Stimulated activated naive B cell treated with anti-CD40 and anti-IgM and Interleukin-4, amounts not matched to agents 10 μg/mL and 1 μg/mL and 100 μg/mL, for 72 hours (primary cell): ENCODE measurements around the gene ADCK1.

Experiments
- ATAC-seq, 2 donors: fragments of 150-1000 bp; cut with Tn5 transposase; replicated peaks; 2 replicates each; pipeline ENCODE4 v1.10.0; 2021; ENCODE audit warnings: moderate library complexity in 1 of 2
- DNase-seq: peaks from one replicate; pipeline ENCODE4 v3.0.0; 2021
- H3K27ac Mint-ChIP-seq: one replicate; pipeline ENCODE4 v1.8.0; 2022; ENCODE audit warnings: mild to moderate bottlenecking, mixed read lengths
- H3K27me3 Mint-ChIP-seq, 2 donors: one replicate each; pipeline ENCODE4 v1.8.0; 2022; ENCODE audit warnings: mixed read lengths in 2 of 2
- H3K36me3 Mint-ChIP-seq, 2 donors: one replicate each; pipeline ENCODE4 v1.8.0; 2022; ENCODE audit warnings: mixed read lengths in 2 of 2, mild to moderate bottlenecking in 1 of 2
- H3K4me1 Mint-ChIP-seq, 2 donors: one replicate each; pipeline ENCODE4 v1.8.0; 2022; ENCODE audit warnings: mixed read lengths in 2 of 2, mild to moderate bottlenecking in 1 of 2
- H3K4me3 Mint-ChIP-seq, 2 donors: one replicate each; pipeline ENCODE4 v1.8.0; 2022; ENCODE audit warnings: mild to moderate bottlenecking in 2 of 2, mixed read lengths in 2 of 2, moderate library complexity in 1 of 2
- H3K9me3 Mint-ChIP-seq, 2 donors: one replicate each; pipeline ENCODE4 v1.8.0; 2022; ENCODE audit warnings: mixed read lengths in 2 of 2, mild to moderate bottlenecking in 1 of 2

ADCK1 gene

GRCh38 chr14:77832297-77832696, 32.4 kb downstream of the ADCK1 start:
- H3K4me1 Mint-ChIP-seq = no peaks in the 10 kb centered on the region
- DNase-seq = no peak
- H3K4me3 Mint-ChIP-seq = no peak overlapping the region
- H3K9me3 Mint-ChIP-seq = no peaks in the 10 kb centered on the region
- peaks cover 19 to 23% of the 10 kb centered on the region in 2 donors for H3K36me3 Mint-ChIP-seq
- no peak overlapping the region for H3K27ac Mint-ChIP-seq
- H3K27me3 Mint-ChIP-seq = no peaks in the 10 kb centered on the region
- ATAC-seq = no peak

DNA sequence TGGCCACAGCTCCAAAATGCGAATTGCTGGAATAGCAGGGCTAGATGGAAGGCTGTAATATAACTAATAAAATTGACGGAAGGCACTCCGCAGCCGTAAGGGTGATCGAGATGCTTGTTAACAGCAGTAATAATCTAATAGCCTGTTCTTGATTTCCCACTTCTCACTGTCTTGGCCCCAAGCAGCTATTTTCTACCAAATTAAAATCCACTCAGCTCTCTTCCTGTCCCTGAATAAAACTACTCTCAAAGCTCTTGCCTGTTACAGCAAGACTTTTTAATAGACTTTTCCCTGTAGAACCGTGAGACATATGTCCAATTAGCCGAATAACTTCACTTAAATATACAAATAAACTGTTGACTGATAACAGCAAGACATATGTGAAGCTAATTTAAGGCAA, 38.0 kb downstream of the ADCK1 start:
- ATAC-seq (no peak), DNase-seq (no peak)
- H3K36me3 Mint-ChIP-seq = peaks cover 12 to 13% of the 10 kb centered on the region in 2 donors
- H3K4me3 Mint-ChIP-seq = no peak overlapping the region
- no peak overlapping the region for H3K27ac Mint-ChIP-seq
- no peaks in the 10 kb centered on the region for H3K9me3 Mint-ChIP-seq
- no peaks in the 10 kb centered on the region for H3K4me1 Mint-ChIP-seq
- no peaks in the 10 kb centered on the region for H3K27me3 Mint-ChIP-seq

DNA sequence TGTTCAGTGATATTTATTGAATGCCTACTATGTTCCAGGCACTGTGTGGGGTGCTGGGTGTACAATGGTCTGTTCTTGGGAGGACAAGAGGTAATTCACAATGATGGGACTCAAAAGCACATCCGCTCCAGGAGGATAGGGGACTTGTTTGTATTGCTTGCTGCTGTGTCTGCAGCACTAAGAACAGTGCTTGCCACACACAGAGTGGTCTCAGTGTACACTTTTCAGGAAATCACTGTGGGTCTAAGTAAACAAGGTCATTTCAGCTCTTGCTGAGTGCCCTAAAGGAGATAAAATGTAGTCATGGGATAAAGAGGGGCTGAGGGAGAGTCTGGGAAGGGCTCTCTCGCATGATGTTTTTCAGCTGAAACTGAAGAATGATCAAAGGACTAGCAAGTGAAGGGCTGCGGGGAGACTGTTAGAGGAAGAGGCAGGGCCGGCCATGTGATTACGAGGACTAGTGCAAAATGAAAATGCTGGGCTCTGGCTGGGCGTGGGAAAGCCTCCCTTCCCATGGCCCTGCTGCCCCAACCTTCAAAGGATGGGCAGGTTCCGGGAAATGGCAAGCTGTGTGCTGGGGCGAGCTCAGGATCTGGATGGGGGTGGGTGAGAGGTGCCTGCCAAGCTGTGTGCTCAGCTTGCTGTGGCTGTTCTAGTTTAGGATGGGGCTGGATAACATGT, 39.1 kb downstream of the ADCK1 start:
- H3K4me1 Mint-ChIP-seq = no peaks in the 10 kb centered on the region
- H3K36me3 Mint-ChIP-seq = peaks cover 9 to 10% of the 10 kb centered on the region in 2 donors
- no peaks in the 10 kb centered on the region for H3K27me3 Mint-ChIP-seq
- no peak for ATAC-seq
- H3K27ac Mint-ChIP-seq = no peak overlapping the region
- DNase-seq = no peak
- H3K4me3 Mint-ChIP-seq = no peak overlapping the region
- no peaks in the 10 kb centered on the region for H3K9me3 Mint-ChIP-seq

DNA sequence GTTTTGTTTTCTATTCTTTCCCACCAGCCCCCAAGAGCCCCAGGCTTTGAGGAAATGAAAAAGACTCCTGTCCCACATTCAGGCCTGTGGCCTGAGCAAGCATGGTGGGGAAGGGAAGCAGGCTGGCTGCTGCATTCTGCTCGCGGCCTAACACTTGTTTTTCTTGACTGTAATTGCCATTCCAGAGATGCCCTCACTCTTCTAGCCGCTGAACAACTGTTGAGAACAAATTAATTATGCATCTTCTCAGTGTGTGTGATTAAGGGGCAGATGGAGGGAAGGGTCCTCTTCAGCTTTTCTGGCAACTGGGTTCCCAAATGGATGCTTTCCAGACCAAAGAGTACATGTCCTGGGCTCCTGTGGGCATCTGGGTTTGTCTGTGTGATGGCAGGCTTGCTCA, 43.3 kb downstream of the ADCK1 start:
- DNase-seq (no peak), ATAC-seq (no peak)
- H3K36me3 Mint-ChIP-seq = peaks cover 2 to 13% of the 10 kb centered on the region in 2 donors
- no peak overlapping the region for H3K4me3 Mint-ChIP-seq
- H3K27ac Mint-ChIP-seq = no peak overlapping the region
- H3K4me1 Mint-ChIP-seq = peaks cover 0 to 3% of the 10 kb centered on the region in 2 donors
- H3K27me3 Mint-ChIP-seq = no peaks in the 10 kb centered on the region
- H3K9me3 Mint-ChIP-seq = no peaks in the 10 kb centered on the region

GRCh38 chr14:77843651-77844050, 43.7 kb downstream of the ADCK1 start:
- Mint-ChIP-seq H3K27me3 (no peaks in the 10 kb centered on the region), H3K4me1 (peaks cover 0 to 3% of the 10 kb centered on the region in 2 donors), H3K4me3 (no peak overlapping the region), H3K9me3 (no peaks in the 10 kb centered on the region), H3K27ac (no peak overlapping the region), H3K36me3 (peaks cover 2 to 13% of the 10 kb centered on the region in 2 donors)
- no peak for ATAC-seq
- no peak for DNase-seq

- ATAC-seq (no peak), DNase-seq (no peak)
- Mint-ChIP-seq H3K27ac (no peak overlapping the region), H3K27me3 (no peaks in the 10 kb centered on the region), H3K4me3 (no peak overlapping the region), H3K4me1 (peaks cover 0 to 3% of the 10 kb centered on the region in 2 donors), H3K36me3 (peaks cover 2 to 18% of the 10 kb centered on the region in 2 donors), H3K9me3 (no peaks in the 10 kb centered on the region)
Measured at GRCh38 chr14:77844802-77845201, 44.9 kb downstream of the ADCK1 start.

DNA sequence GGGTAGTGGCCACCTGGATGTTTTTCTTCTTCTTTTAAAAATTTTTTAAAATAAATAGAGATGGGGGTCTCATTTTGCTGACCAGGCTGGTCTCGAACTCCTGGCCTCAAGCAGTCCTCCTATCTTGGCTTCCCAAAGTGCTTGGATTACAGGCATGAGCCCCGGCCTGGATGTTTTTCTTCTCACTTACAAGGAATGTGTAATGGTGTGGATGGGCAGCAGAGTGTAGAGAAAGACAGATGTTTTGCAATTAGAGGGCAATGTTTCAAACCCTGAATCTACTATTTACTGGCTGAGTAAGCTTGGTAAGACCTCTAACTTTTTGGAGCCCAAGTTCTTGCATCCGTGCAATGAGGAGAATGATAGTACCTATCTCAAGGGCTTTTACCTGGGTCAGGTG, 48.1 kb downstream of the ADCK1 start:
- Mint-ChIP-seq H3K27me3 (no peaks in the 10 kb centered on the region), H3K4me3 (no peak overlapping the region), H3K27ac (no peak overlapping the region), H3K36me3 (peaks cover 4 to 25% of the 10 kb centered on the region in 2 donors), H3K4me1 (peaks cover 0 to 3% of the 10 kb centered on the region in 2 donors), H3K9me3 (peaks cover 2 to 3% of the 10 kb centered on the region in 2 donors)
- ATAC-seq = no peak
- no peak for DNase-seq

GRCh38 chr14:77849711-77850110, 49.8 kb downstream of the ADCK1 start:
- DNase-seq (no peak), ATAC-seq (no peak)
- peaks cover 9 to 35% of the 10 kb centered on the region in 2 donors for H3K36me3 Mint-ChIP-seq
- H3K4me1 Mint-ChIP-seq = peaks cover 0 to 3% of the 10 kb centered on the region in 2 donors
- H3K4me3 Mint-ChIP-seq = no peak overlapping the region
- no peaks in the 10 kb centered on the region for H3K27me3 Mint-ChIP-seq
- H3K9me3 Mint-ChIP-seq = peaks cover 5 to 7% of the 10 kb centered on the region in 2 donors
- H3K27ac Mint-ChIP-seq = no peak overlapping the region

DNA sequence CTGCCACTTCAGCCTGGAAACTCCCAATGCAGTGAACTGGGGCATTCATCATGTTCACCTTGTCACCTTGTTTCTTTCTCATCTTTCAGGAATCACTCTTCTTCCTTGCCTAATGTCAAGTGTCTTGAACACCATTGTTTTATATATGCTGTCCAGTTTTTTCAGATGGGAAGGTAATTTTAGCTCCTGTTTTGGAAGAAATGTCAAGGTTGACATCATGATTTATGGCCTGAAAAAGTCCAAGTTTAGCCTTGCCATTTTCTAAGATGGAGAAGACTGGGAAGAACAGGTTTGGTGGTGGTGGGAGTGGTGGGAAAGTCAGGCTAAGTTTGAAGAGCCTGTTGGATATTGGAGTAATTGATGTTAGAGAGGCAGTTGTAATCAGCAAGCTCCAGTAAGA, 54.0 kb downstream of the ADCK1 start:
- no peak overlapping the region for H3K27ac Mint-ChIP-seq
- no peak for DNase-seq

GRCh38 chr14:77856941-77857340, 57.0 kb downstream of the ADCK1 start:
- H3K4me3 Mint-ChIP-seq = no peak overlapping the region
- peaks cover 8 to 35% of the 10 kb centered on the region in 2 donors for H3K36me3 Mint-ChIP-seq
- peaks cover 3 to 7% of the 10 kb centered on the region in 2 donors for H3K9me3 Mint-ChIP-seq
- ATAC-seq (no peak), DNase-seq (no peak)
- no peaks in the 10 kb centered on the region for H3K27me3 Mint-ChIP-seq
- H3K4me1 Mint-ChIP-seq = no peaks in the 10 kb centered on the region
- no peak overlapping the region for H3K27ac Mint-ChIP-seq

More for the DNA sequence above, 54.0 kb downstream of the ADCK1 start:
- no peak for ATAC-seq
- H3K36me3 Mint-ChIP-seq = peaks cover 9 to 34% of the 10 kb centered on the region in 2 donors
- peaks cover 5 to 7% of the 10 kb centered on the region in 2 donors for H3K9me3 Mint-ChIP-seq
- H3K4me1 Mint-ChIP-seq = no peaks in the 10 kb centered on the region
- no peak overlapping the region for H3K4me3 Mint-ChIP-seq
- H3K27me3 Mint-ChIP-seq = no peaks in the 10 kb centered on the region

DNA sequence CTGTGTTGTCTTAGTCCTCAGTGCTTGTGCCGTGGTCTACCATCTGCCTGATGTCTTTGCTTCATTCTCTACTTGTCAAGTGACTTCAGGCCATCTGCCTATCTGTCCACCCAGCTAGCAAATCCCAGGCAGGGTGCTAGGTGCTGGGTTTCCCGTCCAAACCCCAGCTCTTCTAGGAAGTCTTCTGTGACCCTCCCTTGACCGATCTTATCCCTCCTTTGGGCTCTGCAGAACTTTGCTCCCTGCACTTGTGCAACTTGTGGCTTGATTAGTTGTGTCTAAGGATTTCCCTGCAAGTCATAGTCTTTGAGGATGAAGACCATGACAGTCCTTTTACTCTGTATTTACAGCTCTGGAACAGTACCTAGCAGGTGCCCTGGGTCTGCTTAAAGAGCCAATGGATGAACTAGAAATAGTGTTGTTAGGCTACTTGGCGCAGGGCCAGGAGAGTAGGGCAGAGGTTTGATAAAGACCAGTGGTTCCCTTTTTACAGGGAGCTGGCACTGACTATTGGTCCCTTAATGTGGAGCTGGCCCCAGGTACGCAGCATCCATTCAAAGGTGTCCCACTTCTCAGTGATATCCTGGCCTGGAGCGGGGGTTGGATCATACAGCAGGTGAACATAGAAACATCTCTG, 60.1 kb downstream of the ADCK1 start:
- Mint-ChIP-seq H3K9me3 (peaks cover 0 to 3% of the 10 kb centered on the region in 2 donors), H3K27me3 (no peaks in the 10 kb centered on the region), H3K27ac (no peak overlapping the region), H3K36me3 (peaks cover 10 to 25% of the 10 kb centered on the region in 2 donors), H3K4me1 (no peaks in the 10 kb centered on the region), H3K4me3 (no peak overlapping the region)
- ATAC-seq = no peak
- DNase-seq = no peak

- Mint-ChIP-seq H3K4me3 (no peak overlapping the region), H3K9me3 (peaks cover 0 to 6% of the 10 kb centered on the region in 2 donors), H3K27ac (no peak overlapping the region), H3K36me3 (peaks cover 17 to 32% of the 10 kb centered on the region in 2 donors), H3K4me1 (no peaks in the 10 kb centered on the region), H3K27me3 (no peaks in the 10 kb centered on the region)
- no peak for DNase-seq
- no peak for ATAC-seq
Measured at GRCh38 chr14:77861201-77861600, 61.3 kb downstream of the ADCK1 start.

- no peak overlapping the region for H3K4me3 Mint-ChIP-seq
- H3K27me3 Mint-ChIP-seq = no peaks in the 10 kb centered on the region
- peaks cover 20 to 32% of the 10 kb centered on the region in 2 donors for H3K36me3 Mint-ChIP-seq
- peaks cover 0 to 8% of the 10 kb centered on the region in 2 donors for H3K9me3 Mint-ChIP-seq
- H3K27ac Mint-ChIP-seq = no peak overlapping the region
- no peaks in the 10 kb centered on the region for H3K4me1 Mint-ChIP-seq
- DNase-seq (peak; percentile 56), ATAC-seq (peak; percentile 86 to 88)
Measured at GRCh38 chr14:77862154-77862786, 62.4 kb downstream of the ADCK1 start.

- H3K36me3 Mint-ChIP-seq = peaks cover 32 to 33% of the 10 kb centered on the region in 2 donors
- DNase-seq (no peak), ATAC-seq (no peak)
- H3K9me3 Mint-ChIP-seq = peaks cover 0 to 8% of the 10 kb centered on the region in 2 donors
- H3K27me3 Mint-ChIP-seq = no peaks in the 10 kb centered on the region
- no peak overlapping the region for H3K4me3 Mint-ChIP-seq
- H3K27ac Mint-ChIP-seq = no peak overlapping the region
- no peaks in the 10 kb centered on the region for H3K4me1 Mint-ChIP-seq
Measured at GRCh38 chr14:77864085-77864484, 64.2 kb downstream of the ADCK1 start.

DNA sequence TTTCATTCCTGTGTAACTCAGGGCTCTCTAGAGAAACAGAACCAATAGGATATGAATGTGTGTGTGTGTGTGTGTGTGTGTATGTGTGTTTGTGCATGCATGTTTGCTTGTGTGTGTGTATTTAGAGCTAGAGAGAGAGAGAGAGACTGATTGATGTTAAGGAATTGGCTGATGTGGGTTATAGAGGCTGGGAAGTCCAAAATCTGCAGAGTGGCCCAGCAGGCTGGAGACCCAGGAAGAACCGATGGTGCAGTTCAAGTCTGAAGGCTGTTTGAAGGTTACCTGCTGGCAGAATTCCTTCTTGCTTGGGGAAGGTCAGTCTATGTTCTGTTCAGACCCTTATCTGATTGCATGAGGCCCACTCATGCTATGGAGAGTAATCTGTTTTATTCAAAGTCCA, 64.7 kb downstream of the ADCK1 start:
- DNase-seq = no peak
- peaks cover 32 to 33% of the 10 kb centered on the region in 2 donors for H3K36me3 Mint-ChIP-seq

More for the DNA sequence above, 64.7 kb downstream of the ADCK1 start:
- Mint-ChIP-seq H3K27me3 (no peaks in the 10 kb centered on the region), H3K9me3 (peaks cover 0 to 8% of the 10 kb centered on the region in 2 donors), H3K4me3 (no peak overlapping the region), H3K27ac (no peak overlapping the region), H3K4me1 (no peaks in the 10 kb centered on the region)
- ATAC-seq = no peak
